ENCODE measurements around the gene ABR.
"Not testable (repeated sequence)": the region's sequence is repeated elsewhere in the genome, so short reads cannot be mapped to it uniquely, and the experiment has no call there.

Gene ABR

DNA sequence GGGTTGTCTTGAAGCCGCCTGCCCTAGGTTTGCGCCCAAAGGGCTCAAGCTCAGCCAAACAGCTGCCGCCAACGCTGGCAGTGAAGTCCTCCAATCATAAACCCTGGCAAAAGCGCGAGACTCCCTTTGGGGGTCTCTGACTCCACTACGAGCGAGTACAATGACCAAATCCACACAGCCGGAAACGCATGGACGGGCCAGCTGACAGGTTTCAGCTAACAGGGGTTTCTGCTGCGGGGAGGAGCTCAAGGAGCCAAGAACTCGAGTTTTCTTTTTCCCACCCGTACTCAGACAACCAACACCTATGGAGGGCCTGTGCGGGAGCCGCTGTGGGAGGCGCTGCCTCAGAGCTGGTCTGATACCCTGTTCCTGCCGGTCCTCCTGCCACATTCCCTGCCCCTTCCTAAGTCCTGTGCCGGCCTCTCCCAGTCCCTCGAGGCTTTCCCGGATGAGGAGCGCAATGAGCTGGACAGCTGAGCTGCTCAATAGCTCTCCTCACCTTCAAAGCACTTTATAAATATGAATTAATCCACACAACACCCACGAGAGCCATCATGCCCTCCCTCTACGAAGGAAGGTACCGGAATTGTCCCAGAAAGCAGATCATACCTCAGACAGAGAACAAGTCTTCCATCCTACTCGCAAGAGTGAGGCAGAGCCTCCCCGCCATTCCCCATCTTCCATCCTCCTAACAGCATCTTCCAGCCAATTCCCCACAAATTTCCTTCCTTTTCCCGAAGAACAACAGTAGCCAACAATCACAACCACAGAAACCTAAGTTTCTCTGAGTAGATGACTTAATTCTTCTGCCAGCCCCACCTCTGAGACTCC is 6.1 kb downstream of the ABR start:
- no peak for DNase-seq (ENCODE audit: low spot score)

DNA sequence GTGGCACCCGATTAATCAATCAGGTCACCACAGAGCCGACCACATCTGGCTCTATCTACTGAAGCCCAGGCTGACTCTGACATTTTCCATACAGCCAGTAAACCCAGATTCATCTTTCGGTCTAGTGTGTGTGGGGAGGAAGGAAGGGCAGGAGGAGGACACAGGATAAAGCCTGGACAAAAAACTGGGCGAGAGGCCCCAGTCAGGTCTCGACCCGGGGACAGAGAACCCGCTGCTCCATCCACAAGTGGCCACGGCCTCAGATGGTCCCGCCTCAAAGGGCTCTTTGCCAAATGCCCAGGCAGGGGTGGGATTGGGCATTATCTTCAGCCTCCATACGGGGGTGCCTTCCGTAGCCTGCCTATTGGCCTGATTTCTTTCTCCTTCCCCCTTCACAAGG is 7.8 kb downstream of the ABR start:
- no peak for DNase-seq (ENCODE audit: low spot score)

DNA sequence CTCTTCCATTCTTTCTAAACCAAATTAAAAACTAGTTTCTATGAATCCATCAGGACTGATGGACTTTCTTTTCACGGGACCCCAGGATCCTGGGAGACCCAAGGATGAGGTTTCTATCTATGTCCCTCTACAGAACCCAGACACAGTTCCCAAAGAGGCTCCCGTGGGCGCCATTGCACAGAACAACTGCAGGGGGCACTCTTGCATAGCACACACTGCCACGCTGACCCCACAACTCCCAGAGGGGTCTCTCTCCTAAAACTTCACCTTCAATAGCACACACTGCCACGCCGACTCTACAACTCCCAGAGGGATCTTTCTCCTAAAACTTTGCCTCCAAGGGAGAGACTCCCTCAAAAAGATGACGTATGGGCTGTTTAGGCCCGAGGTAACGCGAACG is 9.0 kb downstream of the ABR start:
- no peak for DNase-seq (ENCODE audit: low spot score)

DNA sequence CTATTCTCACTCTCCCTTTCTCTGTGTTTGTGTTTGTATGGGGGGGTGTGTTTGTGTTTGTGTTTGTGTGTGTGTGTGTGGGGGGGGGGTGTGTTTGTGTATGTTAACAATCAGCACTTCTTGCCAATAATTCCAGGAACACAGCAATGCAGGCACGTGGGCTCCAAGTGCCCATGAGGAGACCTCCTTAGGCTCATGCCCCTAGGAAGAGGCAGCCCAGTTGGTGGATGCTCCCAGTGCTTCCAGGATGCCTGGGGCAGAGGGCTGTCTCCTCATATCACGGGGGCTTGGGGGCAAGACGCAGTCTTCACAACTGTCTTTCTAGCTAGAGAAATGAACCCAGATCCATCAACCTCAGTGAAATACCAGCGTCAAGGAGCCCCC is 9.9 kb downstream of the ABR start:
- no peak for DNase-seq (ENCODE audit: low spot score)

DNA sequence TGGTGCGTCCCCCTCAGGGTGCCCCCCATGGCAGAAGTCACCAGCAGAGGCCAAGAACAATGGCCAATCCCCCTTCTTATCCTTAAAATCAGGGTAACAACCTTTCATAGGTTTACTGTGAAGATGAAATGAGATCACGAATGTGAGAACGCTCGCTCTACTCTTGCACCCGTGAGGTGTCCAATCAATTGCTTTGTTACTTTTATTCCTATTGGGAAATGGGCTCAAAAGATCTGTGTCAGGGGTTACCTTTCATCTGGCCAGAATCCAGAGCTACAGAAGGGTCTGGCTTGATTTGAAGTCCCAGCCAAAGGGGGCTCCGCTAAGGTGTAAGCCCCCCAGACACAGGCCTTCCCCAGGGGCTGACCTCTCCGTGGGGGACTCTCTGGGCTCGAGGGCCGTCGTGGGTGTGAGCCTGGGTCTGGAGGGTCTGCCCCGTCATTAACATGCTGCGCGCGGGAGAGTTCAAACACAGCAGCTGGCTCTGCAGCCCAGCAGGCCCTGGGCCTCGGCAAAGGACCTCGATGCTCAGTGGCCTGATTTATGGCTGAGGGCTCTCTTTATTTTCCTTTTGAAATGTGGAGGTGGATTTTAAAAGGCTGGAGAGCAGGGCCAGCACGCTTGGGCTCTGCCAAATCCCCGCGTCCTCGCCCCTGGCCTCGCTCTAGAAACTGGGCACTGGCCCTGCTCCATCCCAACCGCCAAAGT is 10.4 kb downstream of the ABR start:
- no peak for DNase-seq (ENCODE audit: low spot score)

DNA sequence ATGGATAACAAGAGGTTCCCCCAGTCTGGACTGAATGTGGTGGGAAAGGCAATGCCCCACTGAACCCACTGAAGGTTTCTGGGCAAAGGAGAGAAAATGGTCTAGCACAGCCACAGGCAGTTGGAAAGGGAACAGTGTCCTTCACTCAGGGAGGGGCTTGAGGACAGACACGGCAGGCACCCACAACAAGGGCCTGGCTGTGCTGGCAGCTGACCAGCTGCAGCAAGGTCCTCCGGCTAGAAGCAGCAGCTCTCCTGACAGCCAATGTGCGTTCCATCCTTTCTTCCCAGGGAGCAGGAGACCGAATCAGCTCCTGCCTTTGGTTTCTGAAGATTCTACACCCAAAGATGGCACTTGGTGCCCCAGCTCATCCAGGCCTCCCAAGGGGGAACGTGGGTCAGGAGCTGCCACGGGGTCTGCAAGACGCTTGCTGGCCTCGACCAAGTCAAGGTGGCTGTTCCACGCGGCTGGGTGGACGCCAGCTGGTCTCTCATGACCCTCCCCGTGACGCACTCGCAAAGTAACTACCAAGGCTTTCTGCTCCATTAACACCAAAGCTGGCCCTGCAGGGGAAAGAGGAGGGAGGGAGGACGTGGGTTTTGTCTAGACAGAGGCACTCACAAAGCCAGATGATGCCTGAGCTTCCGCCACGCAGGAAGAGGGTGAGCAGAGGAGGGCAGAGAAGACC is 11.1 kb downstream of the ABR start:
- DNase-seq (ENCODE audit: low spot score), result no peak

DNA sequence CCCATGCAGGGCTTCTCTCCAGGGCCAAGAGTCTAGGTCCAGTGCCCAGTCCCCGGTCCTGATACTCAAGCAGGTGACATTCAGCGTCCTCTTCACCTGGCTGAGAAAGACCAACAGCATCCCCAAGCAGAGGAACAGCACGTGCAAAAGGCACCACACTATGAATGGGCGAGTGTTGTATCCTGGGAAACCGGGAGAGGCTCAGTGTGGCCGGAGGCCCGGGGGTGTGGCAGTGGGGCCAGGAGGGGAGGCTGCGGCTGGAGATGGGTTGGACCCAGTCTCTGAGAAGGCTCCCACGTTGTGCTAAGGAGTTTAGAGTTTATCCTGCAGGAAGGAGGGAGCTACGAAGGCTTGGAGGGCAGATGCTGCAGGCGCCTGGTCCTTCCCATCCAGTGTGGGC is 13.5 kb downstream of the ABR start:
- DNase-seq (ENCODE audit: low spot score), result no peak

DNA sequence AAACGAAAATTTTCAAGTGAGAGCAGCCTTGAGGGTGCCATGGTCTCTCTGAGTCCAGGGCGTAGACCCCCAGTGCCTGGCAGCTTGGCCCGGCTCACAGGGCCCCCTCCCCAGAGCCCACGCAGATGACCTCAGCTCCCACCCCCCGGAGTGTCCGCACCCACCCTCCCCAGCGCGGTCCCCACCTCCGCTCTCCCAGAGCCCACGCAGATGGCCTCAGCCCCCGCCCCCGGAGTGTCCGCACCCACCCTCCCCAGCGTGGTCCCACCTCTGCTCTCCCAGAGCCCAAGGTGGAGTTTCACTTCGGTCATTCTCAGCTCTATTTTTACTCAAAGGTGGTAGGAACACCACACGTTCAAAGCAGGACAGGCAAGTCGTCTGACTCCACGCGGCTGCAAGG is 13.9 kb downstream of the ABR start:
- no peak for DNase-seq (ENCODE audit: low spot score)

DNA sequence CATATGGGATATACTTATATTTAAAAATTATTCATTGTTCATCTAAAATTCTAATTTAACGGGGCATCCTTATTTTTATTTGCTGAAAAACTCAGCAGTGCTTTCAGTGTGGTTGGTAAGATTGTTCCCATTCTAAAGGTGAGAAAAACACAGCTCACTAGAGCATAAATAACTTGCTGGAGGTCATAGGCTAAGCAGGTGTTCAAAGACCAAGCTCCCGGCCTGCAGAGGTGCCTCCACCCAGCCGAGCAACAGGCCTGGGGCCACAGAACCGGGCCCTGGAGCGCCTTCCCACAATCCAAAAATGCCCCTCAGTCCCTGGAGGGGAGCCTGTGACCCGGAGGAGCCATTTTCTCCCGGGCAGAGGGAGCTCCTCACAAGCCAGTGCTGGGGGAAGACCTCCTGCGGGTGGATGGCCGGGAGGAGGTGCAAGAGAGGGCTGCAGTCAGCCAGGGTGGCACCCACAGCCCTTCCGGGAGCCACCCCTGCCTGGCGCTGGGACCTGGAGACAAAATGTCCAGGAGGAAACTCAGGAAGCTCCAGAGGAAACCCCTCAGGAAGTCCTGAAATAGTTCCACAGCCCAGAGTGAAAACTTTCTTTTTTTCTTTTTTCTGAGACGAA is 14.7 kb downstream of the ABR start:
- no peak for DNase-seq (ENCODE audit: low spot score)

DNA sequence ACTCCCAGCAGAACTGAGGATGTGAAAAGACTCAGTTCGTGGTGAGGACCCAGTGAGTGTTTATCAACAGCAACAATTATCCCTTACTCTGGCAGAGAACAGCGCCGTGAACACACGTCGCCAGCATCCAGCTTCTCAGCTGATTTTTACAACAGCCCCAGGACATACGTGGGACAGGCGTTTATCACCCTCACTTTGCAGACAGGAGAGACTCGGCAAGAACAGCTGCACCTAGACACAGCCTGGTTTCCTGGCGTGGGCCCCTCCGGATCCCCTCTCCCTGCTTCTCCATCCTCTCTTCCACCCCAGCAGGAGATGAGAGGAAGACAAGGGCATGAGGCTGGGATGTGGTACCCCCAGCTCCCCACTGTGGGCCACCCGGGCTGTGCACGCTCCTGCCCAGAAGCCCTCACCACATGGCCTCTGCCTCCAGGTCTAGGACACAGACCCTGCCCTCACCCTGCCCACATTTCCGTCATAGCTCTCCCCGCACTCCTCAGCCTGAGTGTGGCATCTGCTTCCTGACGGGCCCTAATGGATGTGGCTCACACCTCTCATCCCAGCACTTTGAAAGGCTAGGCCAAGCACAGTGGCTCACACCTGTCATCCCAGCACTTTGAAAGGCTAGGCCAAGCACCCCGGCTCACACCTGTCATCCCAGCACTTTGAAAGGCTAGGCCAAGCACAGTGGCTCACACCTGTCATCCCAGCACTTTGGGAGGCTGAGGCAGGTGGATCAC is 17.5 kb downstream of the ABR start:
- no peak for DNase-seq (ENCODE audit: low spot score)

DNA sequence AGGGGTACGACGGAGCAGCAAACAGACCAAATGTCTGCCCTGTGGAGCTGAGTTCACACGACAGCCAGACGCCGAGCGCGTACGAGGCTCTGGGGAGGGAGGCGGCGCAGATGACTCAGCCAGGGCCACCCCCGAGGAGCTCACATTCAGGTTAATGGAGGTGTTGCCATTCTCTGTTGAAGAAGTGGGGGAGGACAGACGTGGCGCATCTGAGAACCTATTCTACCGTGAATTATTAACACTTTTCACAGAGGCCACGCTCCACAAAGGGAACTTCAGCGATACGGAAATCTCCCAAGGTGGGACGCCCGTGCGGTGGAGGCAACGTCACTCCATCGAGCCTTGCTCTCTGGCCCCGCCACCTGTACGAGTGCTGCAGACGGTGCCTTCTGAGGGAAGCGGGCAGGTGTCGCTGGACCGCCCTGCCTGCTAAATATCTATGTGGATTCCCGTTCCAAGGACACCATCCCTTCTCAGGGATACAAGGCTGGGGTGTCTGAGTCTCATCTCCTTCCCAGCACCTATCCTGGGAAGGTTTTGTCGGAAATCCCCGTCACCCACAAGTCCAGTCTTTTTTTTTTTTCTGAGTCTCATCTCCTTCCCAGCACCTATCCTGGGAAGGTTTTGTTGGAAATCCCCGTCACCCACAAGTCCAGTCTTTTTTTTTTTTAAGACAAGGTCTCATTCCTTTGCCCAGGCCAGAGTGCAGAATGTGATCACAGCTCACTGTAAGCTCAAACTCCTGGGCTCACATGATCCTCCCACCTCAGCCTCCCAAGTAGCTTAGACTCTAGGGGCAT is 19.0 kb downstream of the ABR start:
- DNase-seq (ENCODE audit: low spot score), result no peak

DNA sequence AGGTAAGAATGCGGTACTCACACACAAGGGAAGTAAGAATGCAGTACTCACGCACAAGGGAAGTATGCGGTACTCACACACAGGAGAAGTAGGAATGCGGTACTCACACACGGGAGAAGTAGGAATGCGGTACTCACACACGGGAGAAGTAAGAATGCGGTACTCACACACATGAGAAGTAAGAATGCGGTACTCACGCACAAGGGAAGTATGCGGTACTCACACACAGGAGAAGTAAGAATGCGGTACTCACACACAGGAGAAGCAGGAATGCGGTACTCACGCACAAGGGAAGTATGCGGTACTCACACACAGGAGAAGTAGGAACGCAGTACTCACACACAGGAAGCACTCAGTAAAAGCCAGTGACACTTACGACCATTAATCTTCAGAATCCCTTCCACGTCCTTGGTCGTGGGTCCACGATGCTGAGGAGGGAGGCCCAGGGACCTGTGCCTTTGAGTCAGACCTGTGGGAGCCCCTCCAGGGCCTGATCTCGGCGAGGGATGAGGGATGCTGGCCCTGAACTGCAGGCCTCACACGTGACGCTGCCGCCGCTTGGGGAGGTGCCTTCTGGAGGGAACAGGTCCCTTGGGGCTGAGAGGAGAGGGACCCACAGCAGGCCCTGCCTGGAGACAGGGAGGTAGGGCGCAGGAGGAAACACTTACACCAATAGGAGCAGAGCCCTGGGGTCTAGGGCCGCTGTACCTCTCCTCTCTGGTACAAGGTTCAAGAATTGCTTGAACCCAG is 20.2 kb downstream of the ABR start:
- no peak for DNase-seq (ENCODE audit: low spot score)

DNA sequence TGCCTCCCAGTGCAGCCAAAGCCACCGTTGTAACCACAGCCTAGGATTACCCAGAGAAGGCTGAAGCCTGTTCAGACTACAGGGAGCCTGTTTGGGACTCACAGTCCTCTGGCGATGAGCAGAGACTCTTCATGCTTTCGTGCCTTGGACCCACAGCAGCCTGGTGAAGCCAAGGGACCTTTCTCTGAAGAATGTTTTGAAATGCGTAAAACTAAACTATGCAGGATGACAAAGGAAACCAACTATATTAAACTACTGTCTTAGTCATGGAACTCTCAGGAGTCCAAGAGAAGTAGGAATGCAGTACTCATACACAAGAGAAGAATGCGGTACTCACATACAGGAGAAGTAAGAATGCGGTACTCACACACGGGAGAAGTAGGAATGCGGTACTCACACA is 20.9 kb downstream of the ABR start:
- no peak for DNase-seq (ENCODE audit: low spot score)

DNA sequence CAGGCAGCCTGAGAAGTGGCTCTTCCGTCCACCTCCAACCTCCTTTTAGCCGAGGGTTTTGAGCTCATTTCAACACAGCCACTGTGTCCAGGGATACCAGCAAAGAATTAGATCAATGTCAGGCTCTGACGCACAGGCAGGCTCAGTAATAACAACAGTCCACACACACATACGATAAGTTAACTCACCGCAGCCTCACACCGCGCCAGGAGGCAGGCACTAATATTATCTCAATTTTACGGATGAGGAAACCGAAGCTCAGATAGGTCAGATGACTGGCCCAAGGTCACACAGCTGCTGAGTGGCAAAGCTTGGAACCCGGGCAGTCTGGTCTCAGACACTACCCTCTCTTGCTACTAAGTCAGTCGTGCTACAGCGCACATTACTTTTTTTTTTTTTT is 22.9 kb downstream of the ABR start:
- no peak for DNase-seq (ENCODE audit: low spot score)

DNA sequence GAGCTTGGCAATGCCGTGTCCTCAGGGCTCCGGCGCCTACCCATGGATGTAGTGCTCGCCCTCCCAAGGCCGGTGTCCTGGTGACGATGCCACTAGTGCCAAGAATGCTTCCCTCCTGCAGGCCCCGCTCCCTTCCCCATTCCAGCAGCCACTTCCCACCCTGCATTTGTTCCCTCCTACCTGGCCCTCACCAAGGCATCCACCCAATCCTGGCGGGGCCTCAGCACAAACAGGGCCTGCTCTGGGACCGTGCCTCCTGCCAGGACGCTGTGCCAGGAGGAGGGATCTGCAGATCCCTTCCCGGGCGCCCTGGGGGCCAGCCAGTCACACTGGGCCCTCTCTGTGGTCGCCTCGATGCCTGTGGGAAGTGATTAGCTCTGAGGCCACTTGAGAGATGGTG is 25.1 kb downstream of the ABR start:
- DNase-seq (ENCODE audit: low spot score), result no peak

DNA sequence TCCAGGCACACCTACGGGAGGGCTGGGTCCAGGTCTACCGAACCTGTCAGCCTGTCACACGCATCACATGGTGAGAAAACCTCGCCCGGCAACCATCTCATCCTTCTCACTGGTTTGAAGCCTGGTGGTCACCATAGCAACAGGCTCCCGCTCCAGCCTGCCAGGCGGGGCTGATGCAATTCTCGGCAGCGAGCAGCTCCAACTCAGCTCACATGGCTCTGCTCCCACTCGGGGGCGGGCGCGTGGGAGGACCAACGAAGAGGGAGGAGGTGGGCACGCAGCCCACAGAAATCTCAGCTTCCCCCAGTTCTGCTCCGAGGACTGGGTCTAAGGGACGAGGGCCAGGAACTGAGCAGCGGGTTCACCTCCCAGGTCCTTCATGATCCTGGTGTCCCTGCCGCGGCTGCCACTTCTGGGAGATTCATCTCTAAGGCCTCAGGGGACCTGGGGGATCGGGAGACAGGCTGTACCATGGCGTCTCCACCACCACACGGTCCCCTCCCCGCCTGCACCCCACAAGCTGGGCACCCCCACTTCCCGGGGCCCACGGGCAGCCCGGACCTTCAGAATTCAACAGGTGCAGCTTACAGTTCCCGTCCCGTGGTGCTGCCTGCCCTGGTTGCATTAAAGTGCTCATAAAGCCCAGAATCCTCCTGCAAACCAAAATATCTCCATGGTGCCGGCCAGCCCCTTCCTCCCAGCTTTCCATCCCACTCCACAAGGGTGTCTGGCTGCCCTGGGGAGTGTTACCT is 25.8 kb downstream of the ABR start:
- peak; percentile 70 for DNase-seq (ENCODE audit: low spot score)

DNA sequence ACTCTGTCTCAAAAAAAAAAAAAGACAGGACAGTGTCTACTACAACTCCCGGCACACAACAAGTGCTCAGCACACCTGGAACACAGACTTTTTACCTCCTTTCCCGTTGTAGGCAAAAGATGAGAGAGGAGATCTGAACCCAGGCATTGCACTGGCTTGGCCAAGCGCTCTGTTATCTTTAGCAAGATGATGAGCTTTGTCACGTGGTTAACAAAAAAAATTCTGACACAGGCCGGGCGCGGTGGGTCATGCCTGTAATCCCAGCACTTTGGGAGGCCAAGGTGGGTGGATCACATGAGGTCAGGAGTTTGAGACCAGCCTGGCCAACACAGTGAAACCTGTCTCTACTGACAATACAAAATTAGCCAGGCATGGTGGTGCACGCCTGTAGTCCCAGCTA is 27.2 kb downstream of the ABR start:
- not testable (repeated sequence) for DNase-seq (ENCODE audit: low spot score)

DNA sequence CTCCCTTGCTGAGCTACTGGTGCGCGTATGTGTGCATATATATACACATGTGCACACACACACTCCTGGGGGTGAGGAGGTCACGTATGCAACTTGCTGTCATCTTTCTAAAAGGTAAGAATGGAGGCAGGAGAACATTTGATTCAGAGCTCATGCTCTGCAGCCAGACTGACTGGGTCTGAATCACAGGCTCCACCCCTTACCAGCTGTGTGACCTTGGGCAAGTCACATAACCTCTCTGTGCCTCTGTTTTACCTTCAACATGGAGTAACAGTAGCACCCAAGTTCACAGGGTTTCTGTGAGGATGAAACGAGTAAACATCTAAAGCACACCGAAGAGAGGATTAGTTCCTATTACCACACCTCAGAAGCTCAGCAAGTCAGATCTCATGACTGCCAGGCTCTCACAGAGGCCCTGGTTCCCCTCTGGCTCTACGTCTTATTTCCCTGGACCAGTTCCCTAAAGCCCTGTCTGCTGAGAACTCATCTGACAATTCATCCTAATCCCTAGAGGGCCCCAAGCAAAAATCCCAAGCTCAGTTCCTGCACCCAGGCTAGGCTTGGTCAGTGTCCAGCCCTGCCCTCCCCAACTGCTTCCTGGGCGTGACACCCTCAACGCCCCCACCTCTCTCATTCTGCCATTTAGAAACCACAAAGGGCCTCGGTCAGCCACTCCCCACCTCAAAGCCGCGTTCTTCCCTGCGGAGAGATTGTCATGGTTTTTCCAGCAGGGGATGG is 28.7 kb downstream of the ABR start:
- peak; percentile 60 for DNase-seq (ENCODE audit: low spot score)

DNA sequence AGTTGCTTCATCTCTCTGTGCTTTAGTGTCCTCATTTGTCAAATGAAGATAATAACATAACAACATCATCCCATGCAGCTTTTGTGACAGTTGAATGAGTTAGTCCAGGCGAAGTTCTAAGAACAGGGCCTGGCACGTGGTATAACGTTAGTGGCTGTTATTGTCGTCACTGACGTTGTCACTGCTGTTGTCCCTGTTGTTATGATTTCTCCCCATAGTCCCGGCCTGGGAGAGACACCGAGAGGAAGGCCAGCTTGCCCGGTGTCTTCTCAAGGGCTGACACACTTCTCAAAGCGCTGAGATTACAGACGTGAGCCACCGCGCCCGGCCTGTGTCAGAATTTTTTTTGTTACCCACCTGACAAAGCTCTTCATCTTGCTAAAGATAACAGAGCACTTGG is 29.9 kb downstream of the ABR start:
- DNase-seq (ENCODE audit: low spot score), result no peak
